K562 (cell line): Measurements from ENCODE around the gene DOK3. TPM values are rescaled to one million over a fixed set of nuclear protein-coding genes. Genes with fewer than 3 reads are reported as not detected.

ENCODE experiments used
- ARID4B ChIP-seq: sonication (generic); formaldehyde crosslinking; IDR thresholded peaks from 2 replicates; pipeline ENCODE4 v1.8.0; 2022; ENCODE audit warnings: mild to moderate bottlenecking, missing genetic modification reagents
- E2F5 ChIP-seq: sonication (generic); formaldehyde crosslinking; IDR thresholded peaks from 2 replicates; pipeline ENCODE4 v1.8.0; 2022; ENCODE audit warnings: mild to moderate bottlenecking, missing genetic modification reagents
- EP300 ChIP-seq: IDR thresholded peaks from 2 replicates; pipeline ENCODE4 v1.6.1; 2012; ENCODE audit warnings: low read length, improper control_type of control experiment
- JUND ChIP-seq, 2 experiments: IDR thresholded peaks; 2 replicates in 1 of 2; 3 replicates in 1 of 2; pipeline ENCODE4 v1.6.1; 2011; ENCODE audit warnings: borderline replicate concordance in 2 of 2, low read depth in 2 of 2, low read length in 2 of 2, improper control_type of control experiment in 1 of 2, missing biosample characterization in 1 of 2, missing genetic modification characterization in 1 of 2, missing genetic modification reagents in 1 of 2
- KDM5B ChIP-seq: fragments of 200-600 bp; sonication (generic); IDR thresholded peaks from 2 replicates; pipeline ENCODE4 v1.6.1; 2012; ENCODE audit warnings: low read depth, mild to moderate bottlenecking, moderate library complexity, low read length, control low read depth, inconsistent platforms; ENCODE audit not compliant: insufficient replicate concordance
- NR1H2 ChIP-seq: sonication (generic); formaldehyde crosslinking; IDR thresholded peaks from 2 replicates; pipeline ENCODE4 v1.4.0; 2020; ENCODE audit warnings: mild to moderate bottlenecking, missing genetic modification reagents
- PHF21A ChIP-seq: fragments of 450-650 bp; IDR thresholded peaks from 2 replicates; pipeline ENCODE4 v1.6.1; 2017; ENCODE audit warnings: low read depth, borderline replicate concordance
- PURB ChIP-seq: sonication (generic); formaldehyde crosslinking; IDR thresholded peaks from 2 replicates; pipeline ENCODE4 v1.9.0; 2021; ENCODE audit warnings: low read depth, mild to moderate bottlenecking, missing genetic modification reagents
- RAD21 ChIP-seq, 2 experiments: fragments of 250-450 bp in 1 of 2; fragments of 450-650 bp in 1 of 2; sonication (Bioruptor Pico) in 1 of 2; formaldehyde crosslinking in 1 of 2; IDR thresholded peaks in 1 of 2; conservative IDR thresholded peaks in 1 of 2; 2 replicates each; pipeline versions ENCODE4 v1.4.0 to v1.8.0; 2020 to 2022; ENCODE audit warnings: mild to moderate bottlenecking in 2 of 2, moderate library complexity in 1 of 2
- SETDB1 ChIP-seq: IDR thresholded peaks from one replicate; pipeline ENCODE4 v1.6.1; 2012; ENCODE audit warnings: low read length, control low read depth, inconsistent platforms
- TGIF2 ChIP-seq: sonication (generic); formaldehyde crosslinking; IDR thresholded peaks from 2 replicates; pipeline ENCODE4 v1.8.1; 2022; ENCODE audit warnings: mild to moderate bottlenecking, missing genetic modification reagents, moderate library complexity
- ZNF655 ChIP-seq: fragments of 250-450 bp; sonication (Bioruptor Pico); IDR thresholded peaks from 2 replicates; pipeline ENCODE4 v1.5.0; 2021
- ZNF696 ChIP-seq: fragments of 250-450 bp; sonication (Bioruptor Pico); conservative IDR thresholded peaks from 2 replicates; pipeline ENCODE4 v1.4.0; 2020; ENCODE audit warnings: mild to moderate bottlenecking, moderate library complexity
- polyA plus RNA-seq, 8 experiments: library from polyadenylated mRNA; depleted of rRNA in 4 of 8; stranded (reverse) in 5 of 8; unstranded in 3 of 8; fragments of >200 nt; fragmentation: Nextera tagmentation in 2 of 8; fragmentation: Illumina TruSeq in 1 of 8; extraction: Ambion mirVana in 2 of 8; extraction: Trizol in 1 of 8; gene quantifications; 2 replicates each; pipeline versions ENCODE4 v1.2.1 to v1.2.3, GENCODE V29; 2011 to 2014; ENCODE audit warnings: inconsistent platforms in 1 of 8, missing spikeins in 1 of 8
- total RNA-seq, 7 experiments: library from RNA; depleted of rRNA in 6 of 7; stranded (reverse); fragments of >200 nt in 6 of 7; fragmentation: Illumina TruSeq in 2 of 7; extraction: Trizol in 2 of 7; gene quantifications; 2 replicates each; pipeline versions ENCODE4 v1.2.1 to v1.2.3, GENCODE V29; 2011 to 2021; ENCODE audit warnings: low replicate concordance in 1 of 7
- TF ChIP-seq, protein P1 (sequence below): fragments of 200-800 bp; sonication (Bioruptor generic); IDR thresholded peaks from 2 replicates; pipeline ENCODE4 v1.6.1; 2017; ENCODE audit warnings: missing genetic modification characterization, missing compliant biosample characterization
- TF ChIP-seq, protein P2 (sequence below): fragments of 450-650 bp; IDR thresholded peaks from 2 replicates; pipeline ENCODE4 v1.6.1; 2017; ENCODE audit warnings: mild to moderate bottlenecking, moderate library complexity

DOK3 gene
- total and polyA plus RNA-seq, 9 of the 15 experiments (the other 6 are each of a cell fraction or from before 2014, with no cell fraction given) = 1.3 to 23.0 (median 8.0) TPM

- TF ChIP-seq EP300 (no peak), ARID4B (no peak; the same call in 1 of the 2 replicates), PURB (CRISPR knock-in tag) (no peak), TGIF2 (CRISPR knock-in tag) (peak; percentile 13; the same call in 1 of the 2 replicates), JUND (IDR thresholded peaks at IDR 0.05; ENCODE audit: borderline replicate concordance, low read depth, low read length) (peak; percentile 11; the same call in 1 of the 2 replicates), JUND (tag; IDR thresholded peaks at IDR 0.05; ENCODE audit: borderline replicate concordance, low read depth, low read length) (0 out of 3 replicates have a peak, but pooled peaks have one; percentile 1), RAD21 (CRISPR knock-in tag; conservative IDR thresholded peaks at IDR 0.05 in 1 of 2, IDR thresholded peaks at IDR 0.05 in 1 of 2) (peak; percentile 41 to 58; a peak in 3 of 4 replicates), PHF21A (no peak), SETDB1 (no peak), E2F5 (CRISPR knock-in tag) (no peak), ZNF655 (no peak), NR1H2 (no peak), ZNF696 (CRISPR knock-in tag) (no peak), KDM5B (peak; percentile 54)
- TF ChIP-seq, protein P1, sequence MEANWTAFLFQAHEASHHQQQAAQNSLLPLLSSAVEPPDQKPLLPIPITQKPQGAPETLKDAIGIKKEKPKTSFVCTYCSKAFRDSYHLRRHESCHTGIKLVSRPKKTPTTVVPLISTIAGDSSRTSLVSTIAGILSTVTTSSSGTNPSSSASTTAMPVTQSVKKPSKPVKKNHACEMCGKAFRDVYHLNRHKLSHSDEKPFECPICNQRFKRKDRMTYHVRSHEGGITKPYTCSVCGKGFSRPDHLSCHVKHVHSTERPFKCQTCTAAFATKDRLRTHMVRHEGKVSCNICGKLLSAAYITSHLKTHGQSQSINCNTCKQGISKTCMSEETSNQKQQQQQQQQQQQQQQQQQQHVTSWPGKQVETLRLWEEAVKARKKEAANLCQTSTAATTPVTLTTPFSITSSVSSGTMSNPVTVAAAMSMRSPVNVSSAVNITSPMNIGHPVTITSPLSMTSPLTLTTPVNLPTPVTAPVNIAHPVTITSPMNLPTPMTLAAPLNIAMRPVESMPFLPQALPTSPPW (CRISPR knock-in tag) = peak; percentile 93
- TF ChIP-seq, protein P2, sequence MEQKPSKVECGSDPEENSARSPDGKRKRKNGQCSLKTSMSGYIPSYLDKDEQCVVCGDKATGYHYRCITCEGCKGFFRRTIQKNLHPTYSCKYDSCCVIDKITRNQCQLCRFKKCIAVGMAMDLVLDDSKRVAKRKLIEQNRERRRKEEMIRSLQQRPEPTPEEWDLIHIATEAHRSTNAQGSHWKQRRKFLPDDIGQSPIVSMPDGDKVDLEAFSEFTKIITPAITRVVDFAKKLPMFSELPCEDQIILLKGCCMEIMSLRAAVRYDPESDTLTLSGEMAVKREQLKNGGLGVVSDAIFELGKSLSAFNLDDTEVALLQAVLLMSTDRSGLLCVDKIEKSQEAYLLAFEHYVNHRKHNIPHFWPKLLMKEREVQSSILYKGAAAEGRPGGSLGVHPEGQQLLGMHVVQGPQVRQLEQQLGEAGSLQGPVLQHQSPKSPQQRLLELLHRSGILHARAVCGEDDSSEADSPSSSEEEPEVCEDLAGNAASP = no peak
Observed at GRCh38 chr5:177455661-177456590, 53.7 kb downstream of the DOK3 start (continued).
